HEK293 (cell line): Measurements from ENCODE around the gene CHRM5.
A peak's percentile ranks its signal among the peaks of the same experiment; 100 is the strongest.

Experiments
- CTCF ChIA-PET: fragments of 350-600 bp; formaldehyde crosslinking; extraction: SDS; loops from one replicate; lab custom pipeline; 2021; ENCODE audit warnings: antibody characterized with exemption; lab: Yijun Ruan, JAX
- POLR2A ChIA-PET: fragments of 300-600 bp; formaldehyde crosslinking; extraction: SDS; loops from one replicate; lab custom pipeline; 2020; ENCODE audit warnings: antibody characterized with exemption, inconsistent platforms; lab: Yijun Ruan, JAX
- H3K27ac ChIP-seq: fragments of 200-500 bp; sonication (Bioruptor generic); 2 replicates; pipeline ENCODE4 v1.5.1; 2014; ENCODE audit warnings: low read depth, low read length, control low read depth, inconsistent platforms; ENCODE audit errors: extremely low read depth
- H3K36me3 ChIP-seq, 2 experiments: fragments of 200-500 bp in 1 of 2; sonication (Bioruptor generic) in 1 of 2; 1 replicate in 1 of 2; 2 replicates in 1 of 2; pipeline ENCODE4 v1.5.1; 2014 to 2017; ENCODE audit warnings: inconsistent platforms in 2 of 2, low read length in 2 of 2; ENCODE audit not compliant: control insufficient read depth in 2 of 2, insufficient read depth in 1 of 2
- H3K4me1 ChIP-seq: fragments of 200-500 bp; sonication (Bioruptor generic); 2 replicates; pipeline ENCODE4 v1.5.1; 2014; ENCODE audit warnings: mild to moderate bottlenecking, low read length, inconsistent platforms; ENCODE audit not compliant: control insufficient read depth, insufficient read depth
- H3K4me3 ChIP-seq: 2 replicates; pipeline ENCODE4 v1.5.1; 2011; ENCODE audit warnings: low read depth, mild to moderate bottlenecking, control low read depth, low read length, moderate library complexity
- H3K9me3 ChIP-seq: fragments of 200-500 bp; sonication (Bioruptor generic); 2 replicates; pipeline ENCODE4 v1.5.1; 2014; ENCODE audit warnings: low read depth, low read length, inconsistent platforms; ENCODE audit not compliant: control insufficient read depth, insufficient read depth
- GLI4 ChIP-seq: fragments of 450-650 bp; formaldehyde crosslinking; IDR thresholded peaks from 2 replicates; pipeline ENCODE4 v1.5.1; 2016; ENCODE audit warnings: missing biosample characterization, missing genetic modification characterization
- GLIS2 ChIP-seq: fragments of 450-650 bp; formaldehyde crosslinking; IDR thresholded peaks from 2 replicates; pipeline ENCODE4 v1.5.1; 2016; ENCODE audit warnings: missing biosample characterization, missing genetic modification characterization
- HIC1 ChIP-seq: fragments of 450-650 bp; formaldehyde crosslinking; IDR thresholded peaks from 2 replicates; pipeline ENCODE4 v1.5.1; 2016; ENCODE audit warnings: missing biosample characterization, missing genetic modification characterization
- HOXA7 ChIP-seq: sonication (generic); formaldehyde crosslinking; IDR thresholded peaks from 2 replicates; pipeline ENCODE4 v1.8.1; 2022; ENCODE audit warnings: missing genetic modification reagents, borderline replicate concordance
- KLF1 ChIP-seq: fragments of 450-650 bp; formaldehyde crosslinking; IDR thresholded peaks from 2 replicates; pipeline ENCODE4 v1.5.1; 2016; ENCODE audit warnings: missing biosample characterization, missing genetic modification characterization
- KLF10 ChIP-seq: fragments of 450-650 bp; IDR thresholded peaks from 2 replicates; pipeline ENCODE4 v1.5.1; 2018; ENCODE audit warnings: missing biosample characterization, mild to moderate bottlenecking, missing genetic modification characterization
- ZFP41 ChIP-seq: fragments of 450-650 bp; formaldehyde crosslinking; IDR thresholded peaks from 2 replicates; pipeline ENCODE4 v1.5.1; 2016; ENCODE audit warnings: missing biosample characterization, missing genetic modification characterization, borderline replicate concordance
- ZNF10 ChIP-seq: fragments of 450-650 bp; formaldehyde crosslinking; IDR thresholded peaks from 2 replicates; pipeline ENCODE4 v1.5.1; 2017; ENCODE audit warnings: missing biosample characterization, missing genetic modification characterization
- ZNF146 ChIP-seq: fragments of 450-650 bp; formaldehyde crosslinking; IDR thresholded peaks from 2 replicates; pipeline ENCODE4 v1.5.1; 2016; ENCODE audit warnings: missing biosample characterization, missing genetic modification characterization
- ZNF302 ChIP-seq: fragments of 450-650 bp; formaldehyde crosslinking; IDR thresholded peaks from 2 replicates; pipeline ENCODE4 v1.5.1; 2016; ENCODE audit warnings: missing biosample characterization, missing genetic modification characterization, low read depth
- ZNF473 ChIP-seq: fragments of 450-650 bp; formaldehyde crosslinking; IDR thresholded peaks from 2 replicates; pipeline ENCODE4 v1.5.1; 2017; ENCODE audit warnings: missing biosample characterization, missing genetic modification characterization
- ZNF501 ChIP-seq: fragments of 450-650 bp; formaldehyde crosslinking; IDR thresholded peaks from 2 replicates; pipeline ENCODE4 v1.5.1; 2016; ENCODE audit warnings: missing biosample characterization, missing genetic modification characterization
- ZNF510 ChIP-seq: fragments of 450-650 bp; formaldehyde crosslinking; IDR thresholded peaks from 2 replicates; pipeline ENCODE4 v1.5.1; 2018; ENCODE audit warnings: mild to moderate bottlenecking, missing genetic modification characterization, missing biosample characterization; ENCODE audit not compliant: insufficient replicate concordance
- ZNF514 ChIP-seq: fragments of 450-650 bp; formaldehyde crosslinking; IDR thresholded peaks from 2 replicates; pipeline ENCODE4 v1.5.1; 2016; ENCODE audit warnings: missing biosample characterization, missing genetic modification characterization
- ZNF518A ChIP-seq: fragments of 450-650 bp; formaldehyde crosslinking; conservative IDR thresholded peaks from 2 replicates; pipeline ENCODE4 v1.5.1; 2016; ENCODE audit warnings: low read depth, missing biosample characterization, missing genetic modification characterization
- ZNF521 ChIP-seq: fragments of 450-650 bp; formaldehyde crosslinking; IDR thresholded peaks from 2 replicates; pipeline ENCODE4 v1.5.1; 2017; ENCODE audit warnings: missing biosample characterization, mild to moderate bottlenecking, missing genetic modification characterization
- ZNF585B ChIP-seq: fragments of 450-650 bp; formaldehyde crosslinking; IDR thresholded peaks from 2 replicates; pipeline ENCODE4 v1.5.1; 2016; ENCODE audit warnings: missing biosample characterization, missing genetic modification characterization
- ZNF624 ChIP-seq: fragments of 450-650 bp; formaldehyde crosslinking; IDR thresholded peaks from 2 replicates; pipeline ENCODE4 v1.5.1; 2017; ENCODE audit warnings: missing biosample characterization, missing genetic modification characterization
- ZNF626 ChIP-seq: fragments of 450-650 bp; sonication (Bioruptor Pico); formaldehyde crosslinking; IDR thresholded peaks from 2 replicates; pipeline ENCODE4 v1.5.1; 2018; ENCODE audit warnings: missing biosample characterization, missing genetic modification characterization, inconsistent platforms
- ZNF639 ChIP-seq: fragments of 450-650 bp; formaldehyde crosslinking; IDR thresholded peaks from 2 replicates; pipeline ENCODE4 v1.5.1; 2016; ENCODE audit warnings: missing biosample characterization, missing genetic modification characterization
- ZNF645 ChIP-seq: fragments of 450-650 bp; formaldehyde crosslinking; IDR thresholded peaks from 2 replicates; pipeline ENCODE4; 2016; ENCODE audit warnings: missing biosample characterization, missing genetic modification characterization
- ZSCAN4 ChIP-seq: fragments of 450-650 bp; formaldehyde crosslinking; IDR thresholded peaks from 2 replicates; pipeline ENCODE4 v1.5.1; 2017; ENCODE audit warnings: missing biosample characterization, missing genetic modification characterization
- ZXDB ChIP-seq: fragments of 450-650 bp; formaldehyde crosslinking; IDR thresholded peaks from 2 replicates; pipeline ENCODE4 v1.5.1; 2016; ENCODE audit warnings: missing biosample characterization, missing genetic modification characterization

CHRM5 gene

GRCh38 chr15:34101366-34102174, 133.3 kb downstream of the CHRM5 start, which contains the start of the genes EMC7 and PGBD4 (continued):
- TF ChIP-seq ZNF473 (tag by site-specific recombination) (no peak), ZNF624 (no peak), KLF10 (tag by site-specific recombination) (no peak), ZSCAN4 (no peak), GLI4 (tag by site-specific recombination) (no peak), ZXDB (tag by site-specific recombination) (peak; percentile 86)

- Histone ChIP-seq H3K9me3 (no peaks in the 10 kb centered on the region), H3K4me3 (peak overlapping the region; percentile 55), H3K36me3 (peaks cover 0 to 4% of the 10 kb centered on the region in 2 experiments; a peak in 2 of 3 replicates), H3K27ac (peak overlapping the region; percentile 39; the same call in 1 of the 2 replicates), H3K4me1 (no peaks in the 10 kb centered on the region; the same call in 1 of the 2 replicates)
- ChIA-PET POLR2A (interaction anchor here (0.7 to 1.5 kb wide), 8 partner anchors 8 to 620 kb away, joined by 3 to 5 read pairs (median 3); partner anchors contain the start of genes AVEN, KATNBL1 and SLC12A6), CTCF (interaction anchor here (1.1 kb wide), 1 partner anchor 241 kb away, joined by 4 read pairs; the partner anchor contains the start of genes NOP10 and NUTM1)
- TF ChIP-seq ZNF585B (tag by site-specific recombination) (no peak), ZNF514 (tag by site-specific recombination) (no peak), ZNF501 (tag by site-specific recombination) (no peak), ZNF521 (tag by site-specific recombination) (no peak), ZNF302 (tag by site-specific recombination) (no peak), ZNF626 (no peak), HOXA7 (CRISPR knock-in tag) (no peak), KLF1 (tag by site-specific recombination) (no peak), ZNF10 (tag by site-specific recombination) (no peak), ZFP41 (no peak), ZNF645 (tag by site-specific recombination) (no peak), ZNF146 (tag by site-specific recombination) (no peak), ZNF510 (no peak), GLIS2 (no peak), HIC1 (tag by site-specific recombination) (no peak), ZNF639 (tag by site-specific recombination) (no peak), ZNF518A (tag by site-specific recombination) (no peak)
Observed at GRCh38 chr15:34102175-34102925, 134.1 kb downstream of the CHRM5 start.
